Stimulated activated naive CD4-positive, alpha-beta T cell treated with Interleukin-2 at 50 U/mL for 16 hours (primary cell): Measurements from ENCODE around the gene MCC.

Experiments used
- DNase-seq: peaks from one replicate; lab custom pipeline; 2025; lab: John Stamatoyannopoulos, UW

The MCC gene

DNA sequence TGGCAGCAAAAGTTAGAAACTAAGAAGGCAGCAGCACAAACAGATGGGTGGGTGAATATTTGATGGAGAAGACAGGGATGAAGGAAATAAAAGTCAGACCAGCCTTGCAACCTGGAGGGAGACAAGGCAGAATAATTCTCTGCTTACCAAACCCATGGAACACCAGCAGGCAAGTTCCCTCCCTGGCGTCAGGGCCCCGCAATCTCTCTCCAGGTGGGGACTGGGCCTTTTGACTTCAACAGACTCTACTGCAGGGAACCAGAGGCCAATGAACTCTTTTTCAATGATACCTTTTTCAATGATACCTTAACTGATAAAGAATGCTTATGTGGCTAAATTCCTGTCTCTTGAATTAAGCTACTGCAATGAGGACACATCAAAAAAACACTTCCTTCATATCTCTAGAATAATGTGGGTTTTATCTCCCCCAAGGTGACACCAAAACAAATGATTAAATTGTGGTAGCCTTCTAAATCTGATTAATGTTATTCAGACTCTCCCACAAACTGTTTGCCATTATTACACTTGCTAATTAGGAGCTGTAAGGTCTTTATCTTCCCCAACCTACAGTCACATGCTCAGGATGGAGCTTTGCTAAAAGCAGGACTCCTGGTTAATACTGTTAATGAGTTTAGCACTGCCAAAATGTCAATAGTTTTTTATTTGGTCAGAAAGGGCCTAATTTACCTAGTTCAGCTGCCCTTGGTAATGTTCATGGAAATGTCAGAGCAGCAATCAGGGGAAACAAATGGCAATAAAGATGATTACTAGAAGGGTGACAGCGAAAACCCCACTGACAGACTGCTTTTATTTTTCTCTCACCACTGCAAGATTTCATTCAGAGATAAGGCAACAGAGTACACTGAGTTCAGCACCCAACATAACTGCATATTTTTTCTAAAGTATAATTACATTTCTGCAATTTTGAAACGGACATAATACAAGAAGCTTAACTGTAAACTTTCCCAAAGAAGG lies 218.9 kb downstream of the MCC start:
- DNase-seq = no peak

DNA sequence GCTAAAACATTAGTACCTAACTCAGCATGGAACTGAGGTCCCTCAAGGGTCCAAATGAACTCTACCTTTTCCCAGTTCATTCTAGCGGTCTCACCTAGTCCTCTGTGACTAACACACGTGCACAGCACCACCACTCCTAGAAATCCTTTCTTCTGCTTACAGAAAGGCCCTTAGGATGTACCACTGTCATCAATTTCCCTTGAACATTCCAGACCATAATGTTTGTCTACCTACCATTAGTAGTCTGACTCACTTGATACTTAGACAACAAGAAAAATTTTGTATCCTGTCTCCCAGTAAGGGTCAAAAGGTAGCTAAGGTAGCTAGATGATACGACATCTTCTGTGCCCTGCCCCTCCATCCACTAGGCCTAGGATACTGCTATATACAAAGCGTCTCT lies 220.0 kb downstream of the MCC start:
- no peak for DNase-seq

DNA sequence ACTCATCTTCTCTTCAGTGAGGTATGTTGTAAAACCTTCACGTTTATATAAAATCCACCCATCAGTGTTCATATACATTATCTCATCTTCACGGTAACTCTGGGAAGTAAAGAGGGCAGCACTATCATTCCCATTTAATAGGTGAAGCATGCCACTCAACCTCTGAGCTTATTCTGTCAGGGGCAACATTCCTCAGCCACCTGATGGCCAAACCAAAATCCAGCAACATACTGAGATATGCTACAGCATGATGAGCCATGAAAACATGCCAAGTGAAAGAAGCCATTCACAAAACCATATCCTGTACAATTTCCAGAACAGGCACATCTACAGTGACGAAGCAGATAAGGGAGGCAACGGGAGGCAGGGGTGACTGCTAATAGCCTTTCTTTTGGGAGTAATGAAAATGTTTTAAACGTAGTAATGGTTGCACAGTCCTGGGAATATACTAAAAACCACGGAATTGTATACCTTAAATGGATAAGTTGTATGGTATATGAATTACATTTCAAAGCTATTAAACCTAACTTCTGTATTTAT lies 220.8 kb downstream of the MCC start:
- no peak for DNase-seq

DNA sequence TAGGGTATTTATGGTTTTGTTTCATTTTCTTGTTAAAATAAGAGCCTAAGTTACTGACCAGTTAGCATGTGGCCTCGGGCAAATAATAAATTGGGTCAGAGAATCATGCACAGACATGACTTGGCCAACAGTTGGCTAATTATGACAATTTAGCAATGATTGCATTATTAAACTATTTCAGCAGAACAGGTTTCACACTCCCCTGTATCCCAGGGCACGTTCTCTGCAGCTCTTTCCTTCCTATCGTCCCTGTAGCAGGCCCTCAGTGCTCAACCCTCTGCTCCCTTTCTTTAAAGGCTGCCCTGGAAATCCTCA lies 221.4 kb downstream of the MCC start:
- no peak for DNase-seq

DNA sequence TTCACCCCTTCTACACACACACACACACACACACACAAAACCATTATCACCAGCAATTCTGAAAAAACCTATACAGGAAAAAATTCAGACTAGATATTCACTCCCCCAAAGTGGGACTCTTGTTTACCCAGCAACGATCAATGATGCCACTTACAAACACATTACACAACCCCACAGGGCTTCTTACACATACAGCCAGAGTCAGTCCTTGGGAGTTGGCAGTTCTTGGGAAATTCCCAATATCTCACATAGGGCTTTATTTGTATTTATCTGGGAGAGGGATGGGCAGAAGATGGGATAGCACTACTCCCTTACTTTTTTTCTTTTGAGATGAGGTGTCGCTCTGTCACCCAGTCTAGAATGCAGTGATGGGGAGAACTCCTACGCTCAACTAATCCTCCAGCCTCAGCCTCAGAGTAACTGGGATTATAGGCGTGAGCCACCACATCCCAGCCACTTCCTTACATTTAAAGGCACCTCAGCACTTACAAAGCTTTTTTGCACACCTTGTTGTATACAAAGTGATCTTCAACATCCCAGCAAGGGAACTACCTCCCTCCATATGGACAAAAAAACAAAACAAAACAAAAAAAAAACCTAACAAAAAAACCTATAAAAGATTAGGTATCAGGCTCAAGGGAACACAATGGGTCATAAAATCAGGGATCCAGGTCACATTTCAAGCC lies 221.9 kb downstream of the MCC start:
- no peak for DNase-seq

DNA sequence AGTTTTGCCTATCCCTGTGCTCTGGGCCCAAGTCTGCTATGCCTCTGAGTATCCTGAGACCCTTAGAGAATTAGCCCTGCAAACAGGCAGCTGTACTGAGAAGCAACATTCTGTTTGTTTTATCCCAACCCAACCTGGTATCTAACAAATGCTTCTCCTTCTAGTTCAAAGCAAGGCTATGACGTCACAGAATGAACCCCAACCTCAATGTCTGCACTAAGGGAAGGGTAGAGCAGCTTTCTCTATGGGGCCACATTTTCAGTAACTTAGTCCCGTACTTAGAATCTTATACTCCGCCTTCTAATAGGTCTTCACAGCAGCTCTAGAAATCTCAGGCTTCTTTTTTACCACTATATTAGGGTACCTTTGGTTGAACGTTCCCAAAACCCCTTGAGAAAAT lies 223.1 kb downstream of the MCC start:
- DNase-seq = no peak

DNA sequence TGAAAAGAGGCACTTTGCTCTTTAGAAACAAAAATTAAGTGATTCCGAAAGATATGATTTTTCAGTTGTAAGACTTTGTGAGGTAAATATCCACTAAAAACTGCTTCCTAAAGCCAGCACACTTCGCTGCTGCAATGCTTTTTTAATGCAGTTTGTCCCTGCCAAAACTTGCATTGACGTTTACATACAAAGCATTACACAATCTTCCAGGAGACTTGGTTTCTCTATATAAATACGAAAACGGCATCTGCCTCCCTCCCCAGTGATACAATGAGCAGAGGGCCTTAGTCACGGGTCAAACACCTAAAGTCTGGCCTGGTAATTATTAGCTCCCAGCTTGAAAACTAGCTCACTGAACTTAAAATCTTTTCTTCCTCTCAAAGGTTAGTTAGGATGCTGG lies 224.2 kb downstream of the MCC start:
- DNase-seq = no peak

DNA sequence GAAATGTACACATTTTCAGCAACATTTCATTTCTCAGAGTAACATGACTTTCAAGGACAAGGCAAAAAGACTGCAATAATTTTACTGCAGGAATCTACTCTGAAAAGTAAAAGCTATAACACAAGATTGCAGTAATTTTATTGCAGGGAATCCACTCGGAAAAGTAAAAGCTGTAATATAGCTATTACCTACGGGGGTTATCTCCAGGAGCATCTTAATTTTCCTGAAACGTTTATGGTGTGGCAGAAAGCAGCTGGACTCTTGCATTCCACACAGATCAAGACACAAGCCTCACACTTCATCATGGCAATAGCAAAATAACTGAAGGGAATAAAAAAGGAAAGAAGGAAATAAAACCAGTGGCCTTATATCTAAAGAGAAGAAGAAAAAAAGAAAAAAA lies 224.7 kb downstream of the MCC start:
- no peak for DNase-seq

DNA sequence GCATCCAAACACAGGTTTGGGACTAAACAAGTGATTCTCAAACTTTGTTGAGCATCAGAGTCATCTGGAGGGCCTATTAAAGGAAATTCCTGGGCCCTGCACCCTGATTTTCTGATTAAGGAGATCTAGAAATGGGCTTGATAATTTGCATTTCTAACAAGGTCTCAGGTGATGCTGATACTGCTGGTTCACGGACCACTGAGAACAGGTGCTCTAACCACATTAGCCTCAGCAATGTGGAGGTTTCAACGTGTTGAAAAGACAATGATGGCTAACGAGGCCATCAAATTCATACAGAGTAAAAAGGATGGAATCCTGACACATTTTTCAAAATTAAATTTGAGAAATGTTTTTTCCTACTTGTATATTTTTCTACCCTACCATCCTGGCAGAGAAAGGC lies 225.6 kb downstream of the MCC start:
- DNase-seq = no peak

DNA sequence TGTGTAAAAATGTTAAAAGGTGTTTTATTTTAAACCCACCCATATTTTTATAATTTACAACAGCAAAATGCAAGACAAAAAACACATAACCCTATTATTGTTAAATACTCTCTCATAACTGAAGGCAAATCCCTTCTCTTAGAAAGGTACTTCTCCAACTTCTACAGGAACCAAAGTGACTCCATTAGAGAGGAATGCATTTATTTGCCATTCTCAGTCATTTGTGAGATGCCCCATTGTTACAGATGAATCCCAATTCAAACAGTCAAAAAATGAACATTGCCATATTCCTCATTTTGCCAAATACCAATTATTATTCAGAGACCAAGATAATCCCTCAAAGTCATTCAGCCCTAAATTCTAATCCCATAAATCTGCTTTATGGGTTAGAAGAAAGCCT lies 229.2 kb downstream of the MCC start:
- DNase-seq = no peak

DNA sequence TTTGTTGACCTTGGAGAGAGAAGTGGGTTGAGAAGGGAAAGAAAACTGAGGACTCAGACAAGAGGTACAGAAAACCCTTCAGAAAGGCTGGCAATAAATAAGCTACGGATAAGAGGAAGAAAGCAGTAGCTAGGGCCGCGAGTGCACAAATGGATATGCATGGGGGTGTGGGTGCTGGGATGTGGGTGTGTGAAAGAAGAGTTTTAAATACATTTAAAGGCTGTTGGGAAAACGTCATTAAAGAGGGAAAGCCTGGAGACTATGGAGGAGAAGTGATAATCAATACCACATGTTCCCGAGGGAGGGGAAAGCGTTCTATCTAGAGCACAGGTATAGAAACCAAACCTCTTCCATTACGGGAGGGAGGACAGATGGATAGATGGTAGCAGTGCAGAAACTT lies 230.7 kb downstream of the MCC start:
- no peak for DNase-seq

DNA sequence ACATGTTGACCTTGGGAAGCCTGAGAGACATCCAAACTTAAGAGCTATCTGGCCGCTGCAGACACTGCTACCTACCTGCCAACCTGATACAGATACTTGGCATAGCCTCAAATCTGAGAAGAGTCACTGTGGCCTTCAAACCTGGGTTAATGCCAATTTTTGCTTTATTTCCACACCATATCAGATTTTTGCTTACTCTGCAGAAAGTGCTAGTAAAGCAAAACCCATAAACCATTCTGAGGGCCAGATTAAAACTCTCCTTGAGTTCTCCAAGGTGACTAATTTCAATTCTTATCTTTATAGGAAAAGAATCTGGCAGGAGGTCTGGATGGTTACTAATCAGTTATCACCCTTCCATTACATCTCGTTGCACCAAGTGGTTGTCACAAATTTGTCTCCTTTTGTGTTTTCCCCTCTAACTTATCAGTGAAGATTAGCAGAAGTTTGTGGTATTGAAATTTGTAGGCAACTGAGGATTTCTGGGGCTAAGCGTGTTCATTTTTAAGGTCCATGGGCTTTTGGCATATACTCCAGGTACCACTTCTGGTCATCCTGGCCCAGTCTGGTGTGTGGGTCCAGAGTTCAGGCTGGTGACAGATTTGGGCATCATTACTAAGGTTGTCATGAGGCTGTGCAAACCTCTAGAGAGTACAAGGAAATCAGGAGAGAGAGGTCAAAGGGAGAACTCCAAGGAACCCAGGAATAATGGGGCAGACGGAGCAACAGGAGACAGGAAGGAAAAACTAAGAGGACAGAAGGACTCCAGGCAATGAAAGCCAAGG lies 231.4 kb downstream of the MCC start:
- no peak for DNase-seq

DNA sequence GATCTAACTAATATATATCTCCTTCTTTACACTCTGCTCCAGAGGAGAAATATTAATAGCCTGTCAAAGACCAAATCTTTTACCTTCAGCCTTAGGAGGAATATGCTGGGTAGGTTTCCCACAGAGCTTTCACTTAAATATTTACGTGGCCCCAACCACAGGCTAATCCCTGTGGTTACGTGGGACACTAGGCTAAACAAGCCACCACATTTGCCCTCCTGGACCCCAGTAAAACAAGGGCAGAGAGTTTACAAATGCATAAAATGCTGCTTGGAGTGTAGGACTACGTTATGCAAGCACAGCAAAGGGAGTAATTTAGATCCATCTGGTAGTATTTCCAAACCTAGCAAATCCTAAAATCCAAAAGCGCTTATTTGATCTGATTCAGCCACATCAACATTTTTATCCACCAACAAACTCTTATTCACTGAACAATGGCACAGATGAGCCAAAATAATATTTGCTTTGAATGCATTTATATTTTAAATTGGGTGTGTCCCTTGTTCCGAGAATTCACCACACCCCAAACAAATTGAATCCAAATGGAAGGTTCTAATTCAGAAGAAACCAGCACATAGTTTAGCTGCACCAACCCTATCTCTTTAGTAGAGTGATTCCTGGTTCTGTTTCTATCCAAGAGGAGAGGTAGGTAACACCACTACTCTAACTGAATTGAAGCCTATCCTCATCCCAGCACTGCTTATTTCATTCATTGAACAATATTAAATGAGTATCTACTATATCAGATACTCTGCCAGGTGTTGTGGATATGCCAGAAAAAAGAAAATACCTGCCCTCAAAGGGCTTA lies 232.5 kb downstream of the MCC start:
- DNase-seq = no peak

DNA sequence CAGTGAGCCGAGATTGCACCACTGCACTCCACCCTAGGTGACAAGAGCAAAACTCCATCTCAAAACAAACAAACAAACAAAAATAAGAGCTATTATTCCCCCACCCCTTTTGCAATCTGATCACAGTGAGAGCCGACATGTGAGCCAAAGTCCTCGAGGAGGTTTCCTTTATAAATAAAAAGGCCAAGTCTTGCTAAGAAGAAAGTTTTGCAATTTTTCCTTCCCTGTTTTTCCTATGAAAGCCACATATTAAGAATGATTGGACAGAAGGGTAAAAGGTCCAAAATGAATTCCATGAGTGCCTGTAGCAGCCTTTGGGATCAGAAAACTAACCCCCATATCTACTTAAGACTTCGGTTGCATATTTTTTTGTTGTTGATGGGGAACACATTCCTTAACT lies 233.1 kb downstream of the MCC start:
- DNase-seq = no peak

DNA sequence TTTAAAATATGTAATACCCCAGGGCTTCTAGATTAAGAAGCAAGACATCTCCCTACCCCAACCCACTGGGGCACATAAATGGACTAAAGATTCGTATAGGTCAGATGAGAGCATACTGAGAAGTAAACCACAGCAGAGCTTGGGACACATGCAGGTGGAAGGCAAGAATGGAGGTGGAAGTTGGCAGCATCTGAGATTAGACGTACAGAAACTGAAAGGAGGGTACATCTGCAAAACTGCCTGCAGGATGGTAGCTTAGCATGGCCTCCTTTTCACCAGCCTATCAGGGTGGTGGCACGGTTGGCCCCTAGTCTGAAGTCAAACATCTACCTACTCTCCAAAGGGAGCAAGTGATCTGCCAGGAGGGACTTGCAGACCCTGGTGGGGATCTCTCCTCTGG lies 235.2 kb downstream of the MCC start:
- DNase-seq = no peak

DNA sequence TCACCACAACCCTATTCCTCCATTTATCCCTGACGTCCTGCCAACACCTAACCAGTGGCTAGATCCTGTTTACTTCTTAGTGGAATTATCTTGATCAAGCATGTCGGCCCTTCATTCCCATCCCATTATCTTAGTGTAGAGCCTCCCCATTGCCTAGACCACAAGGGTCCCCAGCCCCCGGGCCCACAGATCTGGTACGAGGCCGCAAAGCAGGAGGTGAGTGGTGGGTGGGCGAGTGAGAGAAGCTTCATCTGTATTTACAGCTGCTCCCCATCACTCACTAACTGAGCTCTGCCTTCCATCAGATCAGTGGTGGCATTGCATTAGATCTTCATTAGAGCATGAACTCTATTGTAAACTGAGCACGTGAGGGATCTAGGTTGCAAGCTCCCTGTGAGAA lies 236.2 kb downstream of the MCC start:
- no peak for DNase-seq

DNA sequence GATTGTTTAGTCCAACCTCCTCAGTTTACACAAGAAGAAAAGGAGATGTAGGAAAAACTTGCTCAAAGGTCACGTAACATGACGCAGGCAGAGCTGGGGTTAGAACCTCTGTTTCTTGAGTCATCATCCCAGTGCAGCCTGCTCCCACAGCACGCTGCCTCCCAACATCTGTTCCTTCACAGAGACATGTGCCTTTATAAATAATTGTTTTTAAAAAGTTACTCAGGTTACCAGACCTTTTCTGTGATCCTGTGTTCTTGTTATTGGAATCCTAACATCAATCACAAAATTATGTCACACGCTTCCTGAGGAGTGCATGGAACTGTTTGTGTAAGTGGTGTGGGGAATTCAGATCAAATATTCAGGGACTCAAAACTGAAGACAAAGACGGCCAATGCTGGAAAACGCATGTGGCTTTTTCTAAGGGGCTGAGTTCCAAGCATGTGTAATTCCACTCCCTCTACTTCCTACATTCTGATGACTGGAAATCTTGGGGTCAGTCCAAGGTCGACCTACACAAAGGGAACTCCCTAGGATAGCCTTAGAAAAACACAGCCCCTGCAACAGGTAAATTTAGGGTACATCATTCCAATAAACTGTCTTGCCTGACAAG lies 237.8 kb downstream of the MCC start:
- no peak for DNase-seq

DNA sequence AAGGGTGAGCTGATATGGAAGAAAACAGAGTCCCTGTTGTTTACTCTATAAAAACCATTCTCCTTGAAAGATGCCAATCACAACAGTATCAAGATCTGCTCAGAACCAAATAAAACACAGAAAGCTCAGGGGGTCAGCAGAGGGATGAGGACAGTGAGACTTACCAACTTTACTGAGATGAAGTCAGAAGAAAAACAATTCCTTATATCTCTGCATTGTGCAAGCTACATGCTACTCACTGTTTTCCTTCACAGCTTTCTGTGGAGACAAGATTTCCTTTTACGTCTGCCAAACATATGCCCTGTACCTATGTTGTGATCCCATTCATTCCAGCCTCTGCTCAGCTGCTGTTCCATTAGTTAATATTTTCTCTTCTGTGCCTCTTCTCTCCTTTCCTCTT lies 239.0 kb downstream of the MCC start:
- DNase-seq = no peak

DNA sequence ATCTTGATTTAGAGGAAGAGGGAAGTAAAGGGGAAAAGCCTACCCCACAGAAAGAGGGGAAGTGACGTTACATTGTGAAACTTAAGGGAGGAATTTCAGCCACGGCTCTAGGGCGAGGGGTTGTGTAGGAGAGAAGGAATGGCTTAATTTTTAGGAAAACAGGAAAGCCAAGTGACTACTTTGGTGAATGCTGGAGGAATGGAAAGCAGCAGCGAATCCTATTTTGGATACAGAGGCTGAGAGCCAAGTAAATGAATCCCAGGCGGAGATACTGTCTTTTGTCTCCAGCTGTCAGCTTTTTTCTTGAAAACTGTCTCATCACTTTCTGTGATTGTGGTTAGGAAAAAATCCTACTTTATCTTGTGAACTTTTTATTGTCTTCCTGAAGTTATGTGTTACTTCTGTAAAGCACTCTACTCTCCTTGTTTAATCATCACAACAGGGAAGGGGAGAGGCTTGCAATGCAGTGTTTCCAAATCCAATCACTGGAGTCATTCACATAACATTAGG lies 241.8 kb downstream of the MCC start:
- no peak for DNase-seq

DNA sequence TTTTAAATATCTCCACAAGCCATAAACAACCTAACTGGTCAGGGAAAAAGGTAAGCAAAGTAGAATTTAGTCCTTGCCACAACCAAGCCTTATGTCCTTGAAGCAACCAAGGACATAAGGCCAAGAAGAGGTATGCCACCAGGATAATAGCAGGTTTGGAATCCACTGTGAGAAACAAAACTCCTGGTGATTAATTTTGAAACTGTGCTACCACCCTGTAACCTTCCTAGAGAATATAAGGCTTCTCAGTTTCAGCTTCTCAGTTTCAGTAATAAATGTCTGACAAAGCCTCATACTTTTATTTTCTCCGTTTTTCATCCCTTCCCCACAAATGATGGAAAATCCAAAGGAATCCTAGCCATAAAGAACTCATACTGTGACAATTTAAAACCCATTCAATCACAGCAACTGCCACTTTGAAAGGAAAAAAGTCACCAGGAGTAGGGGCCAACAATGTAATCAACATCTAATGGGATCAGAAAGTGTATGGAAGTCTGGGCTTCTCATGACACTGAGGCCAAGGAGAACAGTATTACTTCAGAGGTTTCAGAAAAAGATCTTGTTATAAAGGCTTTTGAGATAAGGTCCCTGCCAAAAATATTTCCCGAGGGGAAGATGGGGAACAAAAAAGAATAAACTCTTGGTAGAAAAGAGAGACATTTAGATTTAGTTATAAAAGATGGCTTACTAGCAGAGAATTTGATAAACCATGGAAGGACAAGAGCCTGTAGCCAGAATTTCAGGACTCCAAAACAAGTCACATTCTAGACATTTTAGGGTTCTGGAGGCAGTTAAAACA lies 242.6 kb downstream of the MCC start:
- DNase-seq = no peak
